GM23248 (cell line): ENCODE measurements around the gene CHDH.

Experiments
- EZH2 ChIP-seq: fragments of 200-600 bp; sonication (generic); IDR thresholded peaks from 2 replicates; pipeline ENCODE4 v1.6.1; 2018; ENCODE audit warnings: antibody characterized with exemption, mild to moderate bottlenecking; ENCODE audit not compliant: insufficient read depth, poor library complexity, severe bottlenecking
- EZH2phosphoT487 ChIP-seq: fragments of 200-600 bp; sonication (generic); IDR thresholded peaks from 2 replicates; pipeline ENCODE4 v1.6.1; 2018; ENCODE audit warnings: antibody characterized with exemption, moderate library complexity, mild to moderate bottlenecking, low read depth; ENCODE audit not compliant: insufficient read depth

DNA sequence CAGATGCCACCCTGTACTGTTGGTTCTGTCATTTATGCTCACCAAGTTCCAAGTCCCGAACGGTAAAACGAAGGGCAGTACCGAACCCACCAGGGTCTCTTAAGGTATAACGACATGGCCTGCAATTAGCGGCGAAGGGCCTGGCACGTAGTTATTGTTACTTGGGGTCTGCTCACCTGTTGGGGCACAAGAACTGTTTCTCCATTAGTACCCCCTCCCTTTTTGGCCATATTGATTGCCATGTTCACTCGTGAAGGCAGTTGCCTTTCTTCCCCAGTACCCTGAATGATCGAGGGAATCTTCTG is 584 bp upstream of the CHDH start:
- TF ChIP-seq EZH2 (peak; percentile 61), EZH2phosphoT487 (no peak)
